ENCODE results near the gene CITED1. TPM values are rescaled to one million over a fixed set of nuclear protein-coding genes. Genes with fewer than 3 reads are reported as not detected.
"Not testable (repeated sequence)": the region's sequence is repeated elsewhere in the genome, so short reads cannot be mapped to it uniquely, and the experiment has no call there.

Gene CITED1, protein sequence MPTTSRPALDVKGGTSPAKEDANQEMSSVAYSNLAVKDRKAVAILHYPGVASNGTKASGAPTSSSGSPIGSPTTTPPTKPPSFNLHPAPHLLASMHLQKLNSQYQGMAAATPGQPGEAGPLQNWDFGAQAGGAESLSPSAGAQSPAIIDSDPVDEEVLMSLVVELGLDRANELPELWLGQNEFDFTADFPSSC
- total RNA-seq = not detected

DNA sequence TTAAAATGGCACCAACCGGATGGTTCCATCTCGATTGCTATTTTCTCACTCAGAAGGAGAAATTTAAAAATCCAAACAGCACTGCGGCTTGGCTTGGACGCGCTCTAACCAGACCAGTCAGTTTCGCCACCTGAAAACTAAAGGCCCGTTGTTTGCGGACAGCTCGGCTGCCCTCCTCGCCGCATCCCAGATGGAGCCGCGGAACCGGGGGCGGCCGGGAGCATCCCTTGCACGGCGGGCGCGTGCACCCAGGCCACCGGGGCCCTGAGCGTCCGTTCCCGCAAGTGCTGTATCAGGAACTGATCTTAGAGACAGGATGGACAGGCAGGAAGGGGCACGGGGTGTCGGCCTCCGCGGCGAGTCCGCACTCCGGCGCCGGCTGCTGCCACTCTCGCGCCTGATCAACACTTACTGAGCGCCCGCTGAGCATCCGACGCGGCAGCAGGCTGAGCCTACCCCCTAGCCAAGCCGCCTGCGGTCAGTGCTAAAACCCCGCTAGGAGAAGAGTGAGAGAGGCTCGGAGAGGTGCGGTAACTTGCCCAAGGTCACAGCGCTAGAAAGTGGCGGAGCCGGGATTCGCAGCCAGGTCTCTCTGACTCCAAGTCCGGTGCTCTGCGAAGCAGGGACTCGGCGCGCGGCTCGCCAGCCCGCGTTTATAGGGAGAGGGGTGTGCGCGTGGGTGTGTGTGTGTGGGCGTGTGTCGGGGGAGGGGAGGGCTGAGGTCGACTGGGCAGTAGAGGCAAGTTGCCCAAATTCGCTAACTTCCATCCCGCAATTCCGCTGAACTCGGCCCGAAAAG lies at the start of gene CITED1:
Gene CITED1, minus strand, starts transcription at position 629 of the 799 bp plus-strand sequence. CDS start 3,045 bp downstream, outside the sequence.
- DNase-seq (ENCODE audit: low spot score) = no peak

DNA sequence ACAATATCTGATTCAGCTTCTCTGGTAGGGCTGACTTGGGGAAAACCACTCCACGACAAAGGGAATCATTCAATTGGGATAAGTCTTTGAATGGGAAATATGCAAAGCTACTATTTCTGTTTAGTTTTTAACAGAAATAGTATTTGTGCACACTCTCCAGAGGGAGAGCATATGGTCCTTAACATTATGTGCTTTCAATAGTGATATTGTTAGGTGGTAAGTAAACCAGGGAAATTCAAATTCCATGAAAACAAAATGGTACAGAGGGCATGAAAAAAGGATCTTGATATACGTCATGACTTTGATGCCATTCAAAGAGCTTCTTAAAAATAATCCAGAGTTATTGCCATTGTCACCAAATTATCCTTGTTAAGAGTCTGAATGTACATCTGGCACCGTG lies 47.1 kb upstream of the CITED1 start:
- no peak for DNase-seq (ENCODE audit: low spot score)

DNA sequence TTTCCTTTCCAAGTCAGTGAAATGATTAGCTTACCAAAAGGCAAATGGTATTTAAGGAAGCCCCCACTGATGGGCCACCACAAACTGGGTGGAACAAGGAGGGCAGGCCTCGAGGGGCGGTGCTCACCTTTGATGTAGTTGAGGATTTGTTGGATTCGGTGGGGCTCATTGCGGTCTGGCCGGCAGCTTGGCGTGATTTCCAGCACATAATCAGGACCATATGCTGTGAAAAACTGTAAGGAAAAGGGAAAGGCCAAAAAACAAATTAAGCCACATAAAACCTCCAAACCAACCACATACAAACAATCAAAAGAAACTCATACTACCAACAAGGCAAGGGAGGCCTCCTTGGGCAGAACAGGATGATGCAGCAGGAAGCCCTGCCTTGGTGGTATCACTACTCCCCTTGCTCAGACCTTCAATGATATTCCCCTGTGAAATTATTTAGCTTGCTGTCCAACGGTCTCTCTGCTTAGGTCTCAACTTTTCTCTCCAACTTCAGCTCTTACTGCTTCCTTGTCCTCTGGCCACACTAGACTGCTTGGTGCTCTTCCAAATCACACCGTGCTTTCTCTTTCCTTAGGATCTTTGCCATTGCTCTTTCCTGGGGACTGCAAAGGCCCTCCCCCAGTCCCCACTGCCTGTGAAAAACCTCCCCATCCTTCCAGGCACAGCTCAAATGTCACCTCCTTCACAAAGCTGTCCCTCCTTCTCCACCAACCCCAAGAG lies 46.1 kb upstream of the CITED1 start:
- DNase-seq (ENCODE audit: low spot score) = no peak

DNA sequence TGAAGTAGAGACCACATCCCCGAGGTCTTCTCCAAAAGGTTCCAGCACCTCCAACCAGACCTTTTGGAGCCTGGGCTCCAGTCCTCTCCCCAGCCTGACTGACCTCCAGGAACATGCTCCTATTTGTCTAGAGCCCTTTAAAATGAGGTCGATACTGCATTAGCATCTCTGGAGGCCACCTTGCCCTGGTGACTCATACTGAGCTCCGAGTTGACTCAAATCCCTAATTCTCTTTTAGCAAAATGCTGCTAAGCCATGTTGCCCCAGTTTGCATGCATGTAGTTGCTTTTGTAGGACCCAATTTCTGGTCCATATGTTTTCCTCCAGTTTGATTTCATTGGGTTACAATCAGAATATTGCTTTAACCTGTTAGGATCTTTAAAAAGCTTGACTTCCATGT lies 43.5 kb upstream of the CITED1 start:
- DNase-seq (ENCODE audit: low spot score) = no peak

DNA sequence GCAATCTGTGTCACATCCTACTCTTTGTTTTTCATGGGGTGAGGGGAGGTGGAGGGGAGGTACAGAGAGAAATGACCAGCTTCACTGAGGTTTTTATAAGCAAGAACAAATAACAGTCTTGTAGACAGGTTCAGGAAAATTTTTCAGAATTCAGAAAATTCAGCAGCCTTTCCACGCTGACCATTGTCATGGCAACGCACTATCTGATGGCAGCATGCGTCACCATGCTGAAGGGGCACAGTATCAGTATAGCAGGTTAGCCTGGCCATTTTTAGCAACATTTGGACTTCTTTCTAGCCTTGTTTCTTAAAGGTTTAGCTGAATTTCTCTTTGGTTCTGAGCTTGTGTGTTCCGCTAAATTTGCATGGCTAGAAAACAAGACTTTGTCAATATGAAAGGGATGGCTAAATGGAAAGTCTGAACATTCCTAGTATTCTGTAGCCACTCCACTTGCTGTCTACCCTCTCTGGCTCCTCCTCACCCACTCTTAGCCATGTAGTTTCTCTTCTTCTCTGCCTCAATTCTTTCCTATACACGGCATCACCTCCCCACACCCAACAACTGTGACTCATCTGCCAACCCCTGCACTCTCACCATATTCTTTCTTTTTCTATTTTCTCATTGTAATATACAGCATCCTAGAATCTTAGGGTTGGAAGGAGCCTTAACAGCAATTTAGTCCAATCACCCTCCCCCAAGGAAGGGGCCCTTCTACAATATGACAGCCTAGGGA lies 42.7 kb upstream of the CITED1 start:
- no peak for DNase-seq (ENCODE audit: low spot score)

DNA sequence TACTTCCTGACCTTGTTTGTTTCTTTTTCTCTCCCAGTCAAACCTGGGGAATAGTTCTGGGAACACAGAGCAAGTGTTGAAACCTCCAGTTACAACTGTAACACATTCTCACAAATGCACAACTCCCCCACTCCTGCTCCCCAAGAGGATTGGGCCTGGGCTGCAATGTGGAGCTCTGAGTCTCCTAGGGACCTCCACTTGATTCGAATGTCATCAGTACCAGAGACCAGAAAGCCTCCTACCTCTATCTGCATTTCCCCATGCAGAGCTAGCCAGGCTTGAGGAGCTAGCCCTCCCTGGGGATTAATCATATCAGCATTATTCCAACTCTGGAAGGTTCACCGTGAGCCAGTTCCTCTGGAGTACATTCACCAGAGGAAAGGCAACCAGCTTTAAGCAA lies 41.7 kb upstream of the CITED1 start:
- DNase-seq (ENCODE audit: low spot score) = no peak

DNA sequence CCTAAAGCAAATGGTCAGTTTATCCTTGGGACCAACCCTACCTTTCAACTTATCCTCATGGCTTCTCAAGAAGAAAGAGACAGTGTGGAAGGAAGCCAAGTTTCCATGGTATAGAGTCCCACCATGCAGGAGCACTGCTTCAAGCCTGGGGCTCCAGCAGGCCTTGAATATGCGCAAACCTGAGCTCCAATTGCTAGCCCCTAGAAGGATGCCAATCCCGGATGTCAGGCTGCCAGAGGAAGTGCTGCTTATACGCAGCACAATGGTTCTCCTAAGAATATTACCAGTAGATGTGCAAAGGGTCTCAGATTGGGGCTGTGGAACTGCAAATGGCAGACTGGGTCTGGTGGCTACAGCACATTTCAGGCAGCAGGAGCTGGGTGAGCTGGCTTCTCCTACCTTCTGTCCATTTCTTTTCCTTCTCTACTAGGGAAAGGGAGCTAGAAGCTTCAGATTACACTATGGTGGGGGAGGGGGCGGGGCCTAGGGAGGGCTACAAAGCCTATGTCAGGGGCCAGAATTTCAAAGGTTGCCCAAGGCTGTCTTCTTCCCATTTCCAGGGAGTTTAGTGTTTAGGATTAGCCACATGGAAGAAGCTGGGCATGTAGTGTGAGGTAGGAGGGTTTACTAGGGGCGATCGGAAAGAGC lies 40.7 kb upstream of the CITED1 start:
- no peak for DNase-seq (ENCODE audit: low spot score)

DNA sequence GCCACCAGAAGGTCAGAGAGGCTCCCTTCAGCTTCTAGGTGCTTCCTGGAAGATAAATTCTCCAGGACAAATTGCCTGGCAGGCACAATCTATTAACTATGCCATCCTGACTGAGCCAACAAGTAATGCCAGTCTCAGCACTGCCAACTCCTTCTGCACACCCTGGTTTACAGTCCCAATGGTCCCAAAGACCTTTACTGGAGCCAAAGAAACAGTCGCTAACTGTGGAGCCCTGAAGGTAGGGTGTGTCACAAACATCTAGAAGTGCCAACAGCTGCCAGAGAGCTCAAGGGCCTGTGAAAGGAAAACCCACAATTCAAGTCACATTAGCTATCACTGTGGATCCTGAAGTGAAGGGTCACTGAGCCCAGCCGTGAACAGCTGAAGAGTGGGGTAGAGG lies 34.9 kb upstream of the CITED1 start:
- no peak for DNase-seq (ENCODE audit: low spot score)

DNA sequence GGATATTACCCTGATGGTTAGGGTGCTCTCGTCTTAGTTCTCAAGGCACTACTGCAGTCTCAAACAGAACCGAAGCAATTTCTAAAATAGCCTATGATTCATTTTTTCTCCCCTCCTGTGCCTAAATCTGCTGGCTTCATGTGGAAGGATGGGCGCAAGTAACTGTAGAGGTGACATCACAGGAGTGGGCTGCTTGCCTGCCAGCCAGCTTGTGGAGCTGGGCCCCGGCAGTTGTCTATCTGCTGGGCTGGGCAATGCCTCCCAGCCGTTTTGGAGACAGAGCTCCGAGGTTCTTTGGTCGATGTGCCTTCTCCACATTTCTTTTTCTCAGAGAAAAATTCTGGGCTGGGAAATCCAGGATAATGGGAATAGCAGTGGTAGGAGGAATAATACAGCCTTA lies 34.3 kb upstream of the CITED1 start:
- no peak for DNase-seq (ENCODE audit: low spot score)

DNA sequence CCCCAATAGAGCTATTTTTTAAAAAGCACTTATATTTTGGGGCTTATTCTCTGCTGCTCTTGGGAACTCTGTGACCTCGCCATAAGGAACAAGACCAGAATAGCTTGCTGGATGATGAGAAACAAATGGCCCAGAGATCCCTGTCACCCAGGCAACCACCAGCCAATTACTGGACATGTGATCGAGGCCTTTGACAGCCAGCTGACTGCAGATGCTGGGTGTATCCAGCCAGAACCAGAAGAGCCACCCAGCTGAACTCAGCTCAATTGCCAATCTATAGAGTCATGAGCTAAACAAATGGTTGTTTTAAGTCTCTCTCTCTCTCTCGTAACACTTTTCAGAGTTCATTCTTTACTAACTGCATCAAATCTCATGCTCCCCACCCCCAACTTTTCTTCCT lies 24.4 kb upstream of the CITED1 start:
- no peak for DNase-seq (ENCODE audit: low spot score)

DNA sequence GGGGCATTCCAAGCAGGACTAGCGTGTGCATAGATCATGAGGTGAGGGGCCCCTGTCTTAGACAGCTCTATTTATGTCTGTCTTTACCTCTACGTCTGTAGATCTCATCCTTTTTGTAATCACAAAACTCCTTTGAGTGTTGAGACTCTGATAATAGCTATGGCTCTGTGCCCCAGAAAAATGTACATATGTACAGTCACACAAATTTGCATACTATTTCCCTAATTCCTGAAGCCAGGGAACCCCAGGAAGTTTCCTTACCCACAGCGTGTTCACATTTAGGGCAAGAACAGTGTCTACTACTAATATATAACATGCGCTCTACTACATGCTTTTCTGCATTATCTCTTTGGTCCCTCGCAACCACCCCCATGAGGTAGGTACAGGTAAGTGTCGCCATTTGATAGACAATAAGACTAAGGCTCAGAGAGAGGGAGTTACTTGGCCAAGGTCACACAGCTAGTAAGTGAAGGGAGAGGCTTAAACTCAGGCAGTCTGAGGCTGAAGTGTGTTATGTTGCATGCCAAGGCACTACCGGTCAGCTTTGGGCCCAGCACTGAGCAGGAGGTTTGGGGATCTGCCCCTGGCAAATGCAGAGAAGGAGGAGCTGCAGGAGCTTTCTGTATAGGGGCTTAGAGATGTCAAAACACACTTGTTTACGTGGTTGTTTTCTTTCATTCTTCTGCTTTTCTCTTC lies 21.0 kb upstream of the CITED1 start:
- no peak for DNase-seq (ENCODE audit: low spot score)

DNA sequence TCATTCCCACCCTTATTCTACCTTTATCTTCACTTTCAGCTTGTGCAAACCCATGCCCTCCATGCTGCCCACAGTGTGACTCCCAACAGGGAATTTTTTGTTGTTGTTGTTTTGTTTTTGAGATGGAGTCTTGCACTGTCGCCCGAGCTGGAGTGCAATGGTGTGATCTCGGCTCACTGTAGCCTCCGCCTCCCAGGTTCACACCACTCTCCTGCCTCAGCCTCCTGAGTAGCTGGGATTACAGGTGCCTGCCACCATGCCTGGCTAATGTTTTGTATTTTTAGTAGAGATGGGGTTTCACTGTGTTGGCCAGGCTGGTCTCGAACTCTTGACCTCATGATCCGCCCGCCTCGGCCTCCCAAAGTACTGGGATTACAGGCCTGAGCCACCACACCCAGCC lies 13.9 kb upstream of the CITED1 start:
- not testable (repeated sequence) for DNase-seq (ENCODE audit: low spot score)

DNA sequence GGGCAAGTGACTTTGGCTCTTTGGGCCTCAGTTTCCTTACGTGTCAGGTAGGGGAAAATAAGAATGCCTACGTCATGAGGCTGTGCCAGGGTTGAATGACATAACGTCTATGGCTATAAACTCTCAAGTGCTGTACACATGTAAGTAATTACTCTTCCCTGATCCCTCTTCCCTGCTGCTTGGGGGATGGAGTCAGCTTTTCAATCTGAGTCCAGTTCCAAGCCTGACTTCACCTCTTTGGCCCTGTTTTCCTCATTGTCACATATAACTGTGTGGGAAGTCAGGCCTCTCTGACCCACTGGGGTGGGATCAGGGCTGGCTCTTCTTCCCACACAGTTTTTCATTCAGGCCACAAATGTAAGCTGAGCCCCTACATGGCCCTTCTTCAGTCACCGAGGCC lies 11.4 kb upstream of the CITED1 start:
- DNase-seq (ENCODE audit: low spot score) = no peak

DNA sequence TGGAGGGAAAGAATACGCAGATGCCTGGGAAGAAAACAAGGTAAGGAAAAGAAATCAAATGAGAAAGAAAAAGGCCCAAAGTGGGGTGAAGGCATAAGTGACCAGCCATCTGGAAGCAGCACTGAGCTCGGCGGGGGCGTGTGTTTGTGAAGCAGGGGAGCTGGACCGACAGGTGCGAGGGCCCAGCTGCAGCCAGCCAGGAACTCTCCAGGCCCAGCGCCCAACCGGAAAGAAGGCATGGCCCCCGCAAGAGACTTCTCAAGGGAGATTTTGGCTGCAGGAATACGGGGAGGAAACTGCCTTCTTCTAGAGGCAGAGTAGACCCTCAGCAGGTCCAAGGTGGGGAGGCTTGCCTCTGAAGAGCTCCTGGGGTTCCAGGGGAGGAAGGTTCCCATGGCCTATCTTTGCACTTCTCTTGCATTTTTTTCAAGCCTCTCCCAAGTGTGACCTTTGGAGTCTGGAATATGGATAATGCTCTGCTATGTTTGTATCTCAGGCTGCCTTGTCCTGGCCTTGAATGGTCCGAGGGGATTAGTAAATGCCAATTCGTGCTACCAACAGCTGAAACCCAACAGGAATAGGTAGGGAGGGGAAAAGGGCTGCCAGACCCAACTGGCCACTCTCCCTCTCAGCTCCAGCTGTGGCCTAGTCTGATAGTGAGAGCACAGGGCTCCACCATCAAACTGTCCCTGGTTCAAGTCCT lies 10.8 kb upstream of the CITED1 start:
- DNase-seq (ENCODE audit: low spot score) = no peak

DNA sequence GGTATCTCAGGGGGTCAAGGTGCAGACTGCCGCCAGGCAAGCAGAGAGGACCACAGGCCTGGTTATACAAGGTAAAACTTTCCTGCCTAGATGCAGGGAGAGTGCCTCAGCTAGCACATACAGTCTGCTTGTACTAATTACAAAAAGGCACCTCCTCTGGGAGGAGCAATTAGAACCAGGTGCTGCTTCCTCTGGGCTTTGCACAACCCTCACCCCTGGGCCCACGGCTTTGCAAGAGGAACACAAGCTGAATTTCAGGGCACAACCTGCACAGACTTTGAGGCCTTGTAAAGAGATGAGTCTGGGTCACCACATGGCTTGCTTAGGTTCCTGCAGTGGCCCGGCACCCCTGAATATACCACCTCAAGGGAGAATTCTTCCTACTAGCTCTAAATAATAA lies 9.2 kb upstream of the CITED1 start:
- no peak for DNase-seq (ENCODE audit: low spot score)

DNA sequence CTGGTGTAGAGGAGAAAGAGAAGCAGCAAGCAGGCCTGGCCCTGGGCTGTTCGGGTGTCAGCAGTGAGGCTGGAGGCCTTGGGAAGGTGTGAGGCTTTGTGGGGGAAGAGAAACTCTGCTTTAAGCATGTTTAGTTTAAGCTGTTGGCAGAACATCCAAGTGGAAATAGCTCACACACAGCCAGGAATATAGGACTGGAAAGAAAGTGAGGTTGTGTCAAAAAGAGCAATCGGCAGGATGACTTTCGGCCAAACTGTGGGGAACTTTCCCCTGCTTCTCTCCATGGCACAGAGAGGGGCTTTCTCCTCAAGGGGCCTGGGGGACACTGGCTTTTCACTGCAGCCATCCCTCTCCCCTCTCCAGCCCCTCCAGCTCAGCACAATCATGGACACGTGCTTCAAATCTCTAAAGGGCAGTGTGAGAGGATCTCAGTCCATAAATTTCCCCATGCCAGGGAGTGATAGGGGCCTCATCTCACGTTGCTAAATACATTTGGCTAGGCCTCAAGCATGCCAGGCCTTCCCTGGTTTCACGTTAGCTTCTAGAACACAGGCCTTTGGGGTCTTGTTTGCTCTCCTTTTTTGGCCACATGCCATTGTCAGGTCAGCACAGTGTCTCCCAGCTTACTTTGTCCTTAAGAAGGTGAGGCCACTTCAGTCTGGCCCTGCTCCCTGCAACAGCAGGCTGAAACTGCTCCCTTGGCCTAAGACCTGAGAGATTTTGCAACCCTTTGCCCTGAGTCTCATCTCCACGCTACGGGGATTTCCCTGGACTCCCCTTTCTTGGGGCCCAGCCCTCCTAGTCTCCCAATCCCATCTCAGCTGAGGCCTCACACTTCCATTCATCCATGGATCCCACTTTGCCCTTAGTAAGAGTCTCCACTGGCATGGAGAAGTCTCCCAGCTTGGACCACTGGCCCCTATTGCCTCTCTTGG lies 8.3 kb upstream of the CITED1 start:
- no peak for DNase-seq (ENCODE audit: low spot score)

DNA sequence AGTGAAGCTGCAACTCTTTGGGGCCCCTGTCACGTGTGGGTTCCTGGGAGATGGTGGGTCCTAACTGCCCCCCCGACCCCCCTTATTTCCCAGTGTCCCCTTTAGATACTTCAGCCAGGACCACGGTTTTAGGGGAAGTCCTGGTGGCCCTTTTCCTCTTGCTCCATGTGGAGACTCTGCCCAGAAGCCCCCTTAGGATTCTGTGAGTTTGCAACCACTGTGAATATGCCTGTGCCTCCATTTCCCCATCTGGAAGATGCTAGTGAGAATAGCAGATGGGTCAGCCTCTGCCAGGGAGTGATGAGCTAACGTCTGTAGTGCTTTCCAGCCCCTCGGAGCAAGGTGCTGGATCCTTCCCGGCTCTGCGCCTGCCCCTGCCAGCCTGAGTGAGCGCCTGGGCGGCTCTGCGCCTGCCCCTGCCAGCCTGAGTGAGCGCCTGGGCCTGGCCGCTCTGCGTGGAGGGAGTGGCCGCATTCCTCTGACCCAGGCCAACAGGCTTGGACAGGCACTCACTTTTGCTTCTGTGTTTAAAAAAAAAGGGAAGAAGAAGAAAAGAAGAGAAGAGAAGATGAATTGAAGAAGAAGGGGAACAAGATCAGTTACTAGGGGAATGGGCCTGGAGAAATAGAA lies 6.7 kb upstream of the CITED1 start:
- no peak for DNase-seq (ENCODE audit: low spot score)

DNA sequence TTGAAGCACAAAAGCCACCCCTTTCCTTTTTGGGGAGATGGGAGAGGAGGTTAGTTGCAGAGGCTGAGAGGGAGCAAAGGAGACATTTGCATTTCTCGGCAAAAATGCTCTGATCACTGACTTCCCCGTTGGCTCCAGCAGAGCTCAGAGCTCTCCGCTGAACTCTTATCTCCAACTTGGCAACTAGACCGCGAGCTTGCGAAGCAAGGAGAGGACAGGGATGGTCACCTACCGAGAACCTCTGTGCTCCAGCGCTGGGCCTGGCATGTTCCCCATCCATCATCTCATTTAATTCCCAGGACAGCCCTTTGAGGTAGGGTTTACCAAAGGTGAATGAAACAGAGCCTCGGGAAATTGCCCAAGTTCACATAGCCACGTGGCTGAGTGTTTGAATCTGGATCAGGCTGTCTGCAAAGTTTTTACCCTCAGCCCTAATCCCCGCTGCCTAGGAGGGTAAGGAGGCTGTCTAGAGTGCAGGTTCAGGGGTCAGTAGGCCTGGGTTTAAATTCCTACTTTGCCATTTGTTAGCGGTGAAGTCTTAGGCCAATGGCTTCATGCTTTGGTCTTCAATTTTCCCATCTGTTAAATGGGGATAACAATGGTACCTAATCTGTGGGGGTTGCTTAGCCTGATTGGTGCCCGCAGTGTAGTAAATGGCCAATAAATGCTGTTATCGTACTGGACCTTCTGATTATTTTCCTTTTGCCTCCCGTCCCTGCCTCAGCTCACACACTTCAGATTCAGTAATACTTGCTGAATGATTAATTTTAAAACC lies 3.8 kb upstream of the CITED1 start:
- DNase-seq (ENCODE audit: low spot score) = no peak

All from ureter (tissue), 1 donor.